Erythroblast (primary cell): ENCODE results near the gene NTM.

Experiments
- GATA1 ChIP-seq: IDR thresholded peaks from 2 replicates; pipeline ENCODE4 v1.6.1; 2011; ENCODE audit warnings: low read depth, mild to moderate bottlenecking, control low read depth, low read length, moderate library complexity
- POLR2A ChIP-seq: IDR thresholded peaks from 2 replicates; pipeline ENCODE4 v1.6.1; 2011; ENCODE audit warnings: mild to moderate bottlenecking, low read length

GRCh38 chr11:132285631-132286030 lies 915.2 kb downstream of the NTM start:
- TF ChIP-seq POLR2A, result no peak
- TF ChIP-seq GATA1, result no peak
